ENCODE measurements around the gene RSPH9.
"Not testable (repeated sequence)": the region's sequence is repeated elsewhere in the genome, so short reads cannot be mapped to it uniquely, and the experiment has no call there.

RSPH9 gene

DNA sequence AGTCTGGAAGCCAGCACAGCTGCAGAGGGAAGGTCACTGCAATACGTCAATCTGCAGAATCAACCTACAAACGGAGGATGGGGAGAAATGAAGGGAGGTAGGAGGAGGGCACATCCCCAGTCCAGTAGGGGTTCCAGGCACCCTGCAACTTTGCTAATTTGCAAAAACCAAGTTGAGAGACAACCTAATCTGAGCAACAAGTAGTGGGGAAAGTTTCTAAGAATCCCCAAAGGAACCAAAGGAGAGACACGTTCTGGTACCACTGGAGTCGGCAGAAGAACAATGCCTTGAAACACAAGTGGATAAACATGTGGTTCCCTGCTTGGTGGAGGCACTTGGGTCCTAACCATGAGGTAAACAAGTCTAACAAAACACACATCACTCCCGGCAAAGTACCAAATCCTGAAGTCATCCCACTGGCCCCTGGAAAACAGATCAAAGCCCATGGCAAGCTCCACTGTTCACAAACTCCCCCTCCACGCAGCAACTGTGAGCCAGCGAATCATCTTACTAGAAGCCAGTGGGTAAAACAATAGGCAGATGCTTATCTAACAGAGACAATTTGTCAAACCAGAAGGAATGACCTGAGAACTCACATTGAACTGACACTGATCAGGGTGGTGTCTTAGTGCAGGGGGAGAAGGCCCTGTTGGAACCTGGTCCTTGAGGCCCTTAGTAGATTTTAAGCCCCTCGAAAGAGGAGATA is 38.0 kb downstream of the RSPH9 start:
- DNase-seq (ENCODE audit: low read depth in 4 of 4, low spot score in 1 of 4) = no peak

DNA sequence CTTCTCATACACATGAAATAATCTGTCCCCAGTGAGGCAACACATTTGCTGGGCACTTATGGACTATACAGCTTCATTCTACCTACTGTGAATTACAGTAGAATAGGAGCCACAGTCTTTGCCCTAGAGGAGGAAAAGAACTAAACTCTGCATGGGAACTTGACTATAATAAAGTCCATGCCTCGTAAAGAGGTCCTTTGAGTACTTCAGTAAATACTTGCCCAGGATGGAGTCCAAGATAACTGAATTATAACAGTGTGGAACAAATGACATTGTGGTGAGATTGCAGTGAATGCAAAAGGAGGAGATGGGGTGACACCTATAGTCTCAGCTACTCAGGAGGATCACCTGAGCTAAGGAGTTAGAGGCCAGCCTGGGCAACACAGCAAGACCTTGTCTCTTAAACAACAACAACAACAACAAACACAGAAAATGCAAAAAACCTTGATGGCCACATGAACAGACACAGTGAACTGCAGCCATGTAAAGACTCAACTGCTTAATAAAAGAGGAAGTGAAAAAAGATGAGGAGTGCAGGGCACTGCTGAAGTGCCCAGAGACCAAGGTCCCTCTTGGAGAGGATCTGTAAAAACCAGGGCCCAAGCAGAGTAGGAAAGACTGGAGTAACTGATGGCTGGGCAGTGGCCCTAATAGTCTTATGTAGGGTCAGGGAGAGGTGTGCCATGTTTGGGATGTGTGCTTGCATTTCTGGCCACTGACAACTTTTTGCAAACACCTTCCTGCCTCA is 39.0 kb downstream of the RSPH9 start:
- DNase-seq (ENCODE audit: low read depth in 4 of 4, low spot score in 1 of 4) = no peak

DNA sequence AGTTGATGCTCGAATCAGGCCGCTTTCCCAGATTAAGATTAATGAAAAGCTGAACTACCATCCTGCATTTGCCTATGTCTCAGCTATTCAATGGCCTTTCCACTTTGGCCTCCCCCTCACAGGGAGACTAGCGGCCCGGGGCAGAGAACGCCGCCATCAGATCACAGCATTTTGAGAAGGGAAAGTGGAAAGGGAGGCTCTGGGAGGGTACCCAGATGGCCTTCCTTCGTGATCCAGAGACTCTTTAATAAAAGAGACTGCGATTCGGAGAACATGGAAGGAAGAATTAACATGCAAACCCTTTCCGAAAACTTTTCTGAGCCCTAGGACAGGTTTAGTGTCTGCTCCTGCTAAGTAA is 42.2 kb downstream of the RSPH9 start:
- no peak for DNase-seq (ENCODE audit: low read depth in 4 of 4, low spot score in 1 of 4)

DNA sequence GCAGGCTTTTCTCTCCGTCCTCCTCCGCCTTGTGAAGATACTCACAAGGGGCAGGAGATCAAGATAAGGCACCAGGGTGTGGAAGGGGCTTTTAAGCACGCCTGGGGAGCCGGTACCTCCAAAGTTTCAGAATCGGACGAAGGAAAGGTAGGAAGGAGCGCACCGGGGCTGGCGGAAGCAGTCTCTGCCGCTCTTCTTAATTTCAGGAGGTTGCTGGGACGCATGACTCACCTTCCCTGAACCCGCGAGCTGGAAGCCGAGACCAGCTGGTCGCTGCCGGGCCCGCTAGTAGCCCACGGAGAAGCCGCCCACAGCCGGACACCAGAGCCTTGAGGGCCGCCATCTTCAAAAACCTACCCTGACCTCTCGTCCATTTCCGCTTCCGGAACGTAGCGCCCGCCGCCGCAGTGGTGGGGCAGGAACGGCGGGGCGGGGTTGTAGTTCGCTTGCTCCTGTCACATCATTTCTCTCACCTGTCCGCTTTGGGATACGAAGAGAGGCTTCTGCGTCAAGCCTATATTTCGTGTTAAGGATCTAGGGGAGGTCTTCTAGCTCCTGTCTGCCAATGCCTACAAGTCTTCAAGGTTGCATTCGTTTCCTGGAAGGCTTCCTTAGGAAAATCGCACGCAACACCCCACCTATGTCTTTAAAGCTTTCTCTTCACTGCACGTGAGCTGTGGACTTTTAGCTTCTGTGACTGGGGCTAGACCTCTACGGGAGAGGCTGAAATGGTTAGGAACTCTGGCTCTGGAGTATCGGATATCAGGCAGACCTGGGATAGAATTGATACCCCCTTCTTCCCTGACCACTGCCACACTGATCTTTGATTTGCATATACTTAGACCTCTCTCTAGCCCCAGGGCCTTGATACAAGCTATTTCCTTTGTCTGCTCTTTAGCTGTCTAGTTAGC is 42.9 kb downstream of the RSPH9 start, which contains the start of gene MRPS18A:
MRPS18A (minus strand) TSS at position 355 of the 911 bp plus-strand sequence; CDS start at position 343, 12 bp downstream.
- DNase-seq (ENCODE audit: low read depth in 4 of 4, low spot score in 1 of 4) = peak; percentile 66 to 71 (median 68)

DNA sequence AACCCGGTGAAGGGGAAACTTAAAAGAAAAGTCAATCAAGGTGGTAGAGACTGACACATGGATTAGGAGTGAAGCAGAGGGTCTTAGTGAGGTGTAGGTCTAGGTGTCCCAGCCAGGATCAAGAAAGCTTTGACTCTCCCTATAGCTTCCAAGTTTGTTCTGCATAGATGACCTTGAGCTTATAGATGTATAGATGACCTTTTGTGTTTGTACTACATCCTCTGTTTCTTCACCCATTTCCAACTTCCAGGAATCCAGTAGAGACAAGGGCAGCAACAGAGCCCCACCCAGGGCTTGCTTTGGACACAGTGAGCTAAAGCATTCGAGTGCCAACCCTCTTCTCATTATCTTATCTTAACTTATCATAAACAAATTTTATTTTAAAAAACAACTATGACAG is 44.6 kb downstream of the RSPH9 start:
- no peak for DNase-seq (ENCODE audit: low read depth in 4 of 4, low spot score in 1 of 4)

DNA sequence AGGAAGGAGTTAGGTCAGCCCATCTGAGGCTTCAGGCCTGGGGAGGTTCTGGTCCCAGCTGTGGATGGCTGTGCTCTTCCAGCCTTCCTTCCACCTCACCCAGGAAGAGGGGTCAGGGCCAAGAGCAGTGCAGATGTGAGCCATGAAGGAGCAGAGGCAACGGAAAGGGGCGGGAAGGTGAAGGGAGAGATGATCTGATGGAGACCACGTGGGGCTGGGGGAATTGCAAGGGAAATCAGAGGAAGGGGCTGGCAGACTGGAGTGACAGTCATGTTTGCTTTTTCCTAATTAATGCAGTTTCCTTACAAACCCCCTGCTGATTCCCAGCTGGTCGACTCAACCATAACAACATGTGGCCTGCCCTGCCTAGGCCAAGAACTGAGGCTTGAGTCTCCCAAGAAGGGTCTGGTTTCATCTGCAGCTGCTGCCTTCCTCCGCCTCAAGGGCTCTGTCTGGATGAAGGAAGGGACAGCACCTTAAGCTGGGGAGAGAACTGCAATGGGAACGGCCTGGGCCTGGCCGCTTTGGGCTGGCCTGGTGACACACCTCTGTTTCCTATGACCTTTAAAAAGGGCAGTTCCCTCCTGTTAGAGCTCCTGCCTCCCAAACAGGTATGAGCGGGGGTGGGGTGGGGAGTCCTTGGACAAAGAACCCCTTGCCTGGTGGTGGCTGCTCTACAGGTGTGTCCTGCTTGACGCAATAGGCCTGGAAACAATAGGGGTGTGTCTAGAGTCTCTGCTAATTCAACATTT is 50.6 kb downstream of the RSPH9 start:
- no peak for DNase-seq (ENCODE audit: low read depth in 4 of 4, low spot score in 1 of 4)

DNA sequence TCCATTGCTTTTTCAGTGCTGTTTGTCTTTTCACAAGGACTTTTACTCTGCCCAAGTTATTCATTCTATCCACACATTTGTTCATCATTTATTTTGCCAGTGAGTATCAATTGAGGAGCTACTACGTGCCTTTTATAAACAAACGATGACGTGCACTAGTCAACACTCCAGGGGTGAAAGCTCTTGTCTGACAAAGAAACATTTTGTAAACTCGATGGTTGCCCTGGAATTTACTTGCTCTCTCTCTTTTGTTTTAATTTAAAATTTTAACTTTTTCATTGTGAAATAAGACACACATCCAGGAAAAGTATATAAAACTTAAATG is 51.1 kb downstream of the RSPH9 start:
- no peak for DNase-seq (ENCODE audit: low read depth in 4 of 4, low spot score in 1 of 4)

DNA sequence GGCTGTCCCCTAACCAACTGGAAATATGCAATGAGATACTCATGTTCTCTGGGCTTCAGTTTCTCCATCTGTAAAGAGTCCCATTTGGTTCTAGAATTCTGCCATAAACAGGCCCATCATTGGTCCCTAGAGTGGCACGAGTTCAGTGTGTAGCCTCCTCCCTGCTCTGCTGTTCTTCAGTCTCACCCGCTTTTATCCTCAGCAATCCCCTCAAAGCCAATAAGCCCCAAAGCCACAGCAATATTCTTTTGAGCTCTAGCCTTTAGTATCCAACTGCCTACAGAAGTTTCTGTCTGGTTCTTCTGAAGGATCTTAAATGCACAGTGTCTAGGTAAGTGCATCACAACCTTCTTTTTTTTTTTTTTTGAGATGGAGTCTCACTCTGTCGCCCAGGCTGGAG is 52.6 kb downstream of the RSPH9 start:
- DNase-seq (ENCODE audit: low read depth in 4 of 4, low spot score in 1 of 4) = no peak

DNA sequence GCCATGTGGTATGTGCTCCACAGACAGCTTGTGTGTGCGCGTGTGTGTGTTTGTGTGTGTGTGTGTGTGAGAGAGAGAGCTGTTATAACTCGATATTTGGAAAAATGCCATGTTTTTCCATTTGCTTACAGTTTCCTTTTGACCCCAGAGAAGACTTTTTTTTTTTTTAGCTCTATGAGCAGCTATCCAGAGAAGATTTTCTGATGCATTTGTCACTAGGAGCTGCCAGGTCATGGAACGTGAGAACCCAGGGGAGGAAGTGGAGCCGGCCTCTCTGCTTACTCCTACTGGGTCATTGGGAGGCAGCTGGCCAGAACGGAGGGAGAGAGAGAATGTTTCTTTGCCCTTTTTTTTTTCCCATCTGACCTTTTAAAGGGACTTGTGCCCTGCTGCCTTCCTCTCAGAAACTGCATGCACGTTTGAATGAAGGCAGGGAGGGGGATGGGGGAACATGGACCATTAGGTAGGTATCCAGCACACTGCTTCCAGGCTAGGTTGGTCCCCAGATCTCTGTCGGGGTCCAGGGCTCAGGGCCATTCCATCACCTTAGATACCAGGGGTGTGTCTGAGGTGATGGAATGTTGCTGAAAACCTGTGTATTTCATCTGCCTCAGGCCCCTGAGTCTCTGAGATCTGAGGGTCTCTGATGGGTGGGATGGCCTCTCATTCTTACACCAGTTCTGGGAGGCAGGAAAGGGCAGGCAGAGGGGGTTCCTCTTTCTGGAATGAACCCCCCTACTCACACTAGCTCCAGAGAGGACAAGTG is 53.9 kb downstream of the RSPH9 start:
- DNase-seq (ENCODE audit: low read depth in 4 of 4, low spot score in 1 of 4) = no peak

DNA sequence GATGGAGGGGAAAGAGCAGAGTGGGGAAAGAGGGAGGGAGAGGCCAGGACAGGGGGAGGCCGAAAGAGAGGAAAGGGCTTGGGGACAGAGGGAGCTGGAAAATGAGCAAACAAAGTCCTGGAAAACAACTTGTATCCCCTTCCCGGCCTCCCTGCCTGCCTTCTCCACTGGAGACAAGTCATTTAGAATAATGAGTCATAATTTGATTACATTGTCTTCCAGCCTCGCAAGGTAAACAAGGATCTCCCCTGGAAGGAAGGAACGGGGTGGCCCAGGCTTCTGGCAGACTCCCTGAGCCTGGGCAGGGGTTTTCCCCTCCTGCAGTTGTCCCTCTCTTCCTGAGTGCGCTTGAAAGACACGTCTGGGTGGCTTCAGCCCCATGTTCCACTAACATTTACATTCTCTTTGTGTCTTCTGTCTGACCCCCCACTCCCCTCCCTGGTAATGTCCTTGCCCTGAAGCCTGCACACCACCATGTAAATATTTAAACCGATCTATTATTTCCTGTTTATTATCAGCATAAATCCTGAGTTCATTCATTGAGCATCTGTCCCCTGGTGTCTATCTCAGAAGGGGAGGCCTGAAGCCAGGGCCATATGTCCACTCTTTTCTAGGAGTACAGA is 54.8 kb downstream of the RSPH9 start:
- DNase-seq (ENCODE audit: low read depth in 4 of 4, low spot score in 1 of 4) = no peak

DNA sequence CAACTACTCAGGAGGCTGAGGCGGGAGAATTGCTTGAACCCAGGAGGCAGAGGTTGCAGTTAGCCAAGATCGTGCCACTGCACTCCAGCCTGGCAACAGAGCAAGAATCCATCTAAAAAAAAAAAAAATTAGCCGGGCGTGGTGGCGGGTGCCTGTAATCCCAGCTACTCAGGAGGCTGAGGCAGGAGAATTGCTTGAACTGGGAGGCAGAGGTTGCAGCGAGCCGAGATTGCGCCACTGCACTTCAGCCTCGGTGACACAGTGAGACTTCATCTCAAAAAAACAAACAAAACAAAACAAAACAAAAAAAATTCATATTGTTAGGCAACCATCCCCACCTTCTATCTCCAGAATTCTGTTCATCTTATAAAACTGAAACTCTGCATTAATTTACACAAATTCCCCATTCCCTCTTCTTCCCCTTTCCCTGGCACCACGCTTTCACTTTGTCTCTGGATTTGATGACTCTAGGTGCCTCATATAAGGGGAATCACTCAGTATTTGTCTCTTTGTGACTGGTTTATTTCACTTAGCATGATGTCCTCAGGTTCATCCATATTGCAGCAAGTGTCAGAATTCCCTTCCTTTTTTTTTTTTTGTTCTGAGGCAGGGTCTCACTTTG is 56.2 kb downstream of the RSPH9 start:
- DNase-seq (ENCODE audit: low read depth in 4 of 4, low spot score in 1 of 4) = not testable (repeated sequence)

DNA sequence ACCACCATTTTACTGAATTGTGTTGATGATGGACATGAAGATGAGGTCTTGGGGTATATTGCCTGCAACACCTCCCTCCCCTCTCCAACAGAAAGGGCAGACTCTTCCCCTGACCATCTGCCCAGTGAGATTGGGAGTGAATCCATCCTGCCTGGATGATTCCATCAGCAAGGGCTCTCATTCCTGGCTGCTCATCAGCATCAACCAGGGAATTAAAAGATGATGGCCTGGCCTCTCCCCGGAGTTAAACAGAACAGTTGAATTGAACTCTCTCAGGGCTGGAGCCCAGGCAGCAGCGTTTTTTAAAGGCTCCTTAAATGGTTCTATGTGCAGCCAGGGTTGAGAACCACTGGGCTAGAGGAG is 57.3 kb downstream of the RSPH9 start:
- DNase-seq (ENCODE audit: low read depth in 4 of 4, low spot score in 1 of 4) = no peak

DNA sequence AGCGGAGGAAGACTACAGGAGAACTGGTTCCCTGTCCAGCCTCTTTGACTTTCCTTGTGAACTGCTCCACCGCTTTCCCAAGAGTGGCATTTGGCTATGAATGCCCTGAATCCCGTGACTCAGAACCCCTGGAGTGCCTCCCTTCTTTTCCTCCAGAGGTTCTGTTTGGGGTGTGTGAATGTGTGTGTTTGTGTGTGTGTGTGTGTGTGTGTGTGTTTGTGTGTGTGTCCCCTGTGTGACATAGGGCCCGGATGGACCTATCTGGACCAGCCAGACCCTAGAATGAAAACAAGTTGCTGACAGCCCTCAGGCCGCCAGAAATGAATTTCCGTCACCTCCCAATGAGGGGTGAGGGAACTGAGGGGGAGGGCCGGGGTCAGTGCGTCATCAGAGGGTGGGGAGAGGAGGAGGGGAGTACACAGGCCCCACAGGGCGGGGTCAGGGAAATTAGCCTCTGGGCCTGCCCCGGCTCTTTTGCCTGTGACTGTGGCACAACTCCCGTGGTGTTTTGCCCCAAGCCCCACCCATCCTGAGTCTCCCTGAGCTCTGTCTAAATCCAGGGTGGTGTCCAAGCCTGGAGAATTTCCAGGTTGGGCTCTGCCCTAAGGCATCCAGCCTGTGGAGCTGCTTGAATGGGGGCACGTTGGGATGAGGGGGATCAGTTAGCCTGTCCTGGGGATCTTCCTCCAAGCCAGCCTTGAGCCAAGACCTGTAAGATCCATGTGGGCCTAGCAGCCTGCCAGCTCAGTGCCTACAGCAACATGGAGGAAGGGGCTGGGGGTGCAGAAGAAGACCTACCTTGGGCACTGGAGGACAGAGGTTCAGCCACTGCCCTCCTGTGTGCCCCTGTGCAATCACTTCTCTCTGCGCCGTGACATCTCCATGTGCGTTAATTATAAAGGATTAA is 58.0 kb downstream of the RSPH9 start:
- no peak for DNase-seq (ENCODE audit: low read depth in 4 of 4, low spot score in 1 of 4)

DNA sequence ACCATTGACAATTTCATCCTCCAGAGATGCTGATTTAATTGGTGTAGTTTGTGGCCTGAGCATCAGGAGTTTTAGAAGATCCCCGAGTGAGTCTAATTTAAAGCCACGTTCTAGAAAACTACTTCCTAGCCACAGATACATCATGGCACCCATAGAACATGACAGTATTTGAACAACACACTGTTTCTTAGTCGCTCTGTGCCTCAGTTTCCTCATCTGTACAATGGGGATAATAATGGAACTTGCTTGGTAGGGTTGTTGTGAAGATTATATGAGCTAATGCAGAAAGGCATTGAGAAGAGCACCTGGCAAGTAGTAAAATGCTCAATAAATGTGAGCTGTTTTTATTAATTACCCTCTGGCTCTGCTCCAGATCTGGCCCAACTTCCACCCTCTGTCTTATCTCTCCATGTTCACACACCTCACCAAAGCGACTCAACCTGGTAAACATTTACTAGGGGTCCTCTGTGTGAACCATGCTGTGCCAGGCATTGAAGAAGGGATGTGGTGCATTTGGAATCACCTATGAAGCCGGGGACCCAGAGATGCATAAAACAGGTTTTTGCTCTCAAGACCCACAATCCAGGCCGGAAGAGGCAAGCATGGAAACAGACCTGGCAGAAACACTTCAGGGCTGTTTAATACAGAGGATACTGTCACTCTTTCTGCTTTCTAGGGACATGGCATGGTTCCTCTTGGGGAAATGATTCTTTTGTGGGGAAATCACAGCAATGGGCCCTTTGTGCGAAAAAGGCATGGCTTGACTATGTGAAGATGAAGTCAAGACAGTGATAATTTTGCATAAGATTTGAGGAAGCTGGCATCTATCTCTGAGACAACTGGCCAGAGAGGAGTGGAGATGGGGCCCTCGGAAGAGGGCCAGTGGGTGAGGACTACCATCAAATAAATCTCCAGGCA is 58.9 kb downstream of the RSPH9 start:
- DNase-seq (ENCODE audit: low read depth in 4 of 4, low spot score in 1 of 4) = no peak

DNA sequence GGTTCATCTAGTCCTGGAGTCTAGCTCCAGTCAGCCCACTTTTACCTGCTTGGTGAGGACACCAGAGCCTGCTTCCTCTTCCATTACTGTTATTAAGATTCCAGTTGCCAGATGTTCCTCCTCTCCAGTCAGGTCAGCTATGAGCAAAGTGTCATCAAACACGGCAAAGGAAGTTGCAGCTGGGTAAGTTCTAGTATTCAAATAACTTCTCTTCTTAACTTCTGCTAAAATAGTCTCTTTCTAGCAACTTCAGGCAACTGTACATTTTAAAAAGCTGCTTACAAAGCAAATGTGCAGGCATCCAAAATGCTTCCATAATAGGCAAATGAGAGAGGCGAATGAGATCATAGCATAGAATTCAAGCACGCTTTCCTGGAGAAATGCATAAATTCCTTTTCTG is 61.2 kb downstream of the RSPH9 start:
- no peak for DNase-seq (ENCODE audit: low read depth in 4 of 4, low spot score in 1 of 4)

DNA sequence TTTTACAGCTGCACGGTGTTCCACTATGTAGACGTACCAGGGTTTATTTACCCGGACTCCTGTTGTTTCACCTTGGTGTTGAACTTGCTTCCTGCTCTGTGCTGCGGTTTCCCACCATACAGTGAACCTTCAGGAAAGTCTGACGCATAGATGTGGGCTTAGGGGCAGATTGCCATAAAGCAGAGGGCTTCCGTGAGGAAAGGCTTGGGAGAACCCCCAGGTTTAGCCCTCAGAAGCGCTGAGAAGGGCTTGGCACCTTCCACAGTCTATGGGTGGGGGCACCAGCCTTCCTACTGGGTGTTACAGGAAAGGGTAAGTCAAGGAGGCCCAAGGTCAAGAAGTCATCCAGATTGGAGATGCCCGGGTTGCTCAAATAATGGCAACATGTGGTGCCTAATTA is 62.0 kb downstream of the RSPH9 start:
- no peak for DNase-seq (ENCODE audit: low read depth in 4 of 4, low spot score in 1 of 4)

DNA sequence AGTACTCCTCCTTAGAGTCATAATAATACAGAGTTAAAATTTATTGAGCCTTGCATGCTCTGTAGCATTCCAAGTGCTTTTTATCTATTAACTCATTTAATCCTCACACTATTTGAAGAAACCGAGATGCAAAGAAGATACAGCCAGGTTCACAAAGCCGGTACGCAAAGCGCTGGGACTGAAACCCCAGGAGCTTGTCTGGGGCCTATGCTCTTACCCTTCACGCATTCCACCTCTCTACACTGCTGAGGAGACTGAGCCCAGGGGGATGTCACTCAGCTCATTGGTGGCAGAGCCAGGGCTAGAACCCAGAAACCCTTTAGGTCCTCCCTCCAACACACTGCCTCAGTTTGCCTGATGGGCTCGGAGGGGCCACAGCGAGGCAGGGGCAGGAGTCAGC is 62.4 kb downstream of the RSPH9 start:
- no peak for DNase-seq (ENCODE audit: low read depth in 4 of 4, low spot score in 1 of 4)

DNA sequence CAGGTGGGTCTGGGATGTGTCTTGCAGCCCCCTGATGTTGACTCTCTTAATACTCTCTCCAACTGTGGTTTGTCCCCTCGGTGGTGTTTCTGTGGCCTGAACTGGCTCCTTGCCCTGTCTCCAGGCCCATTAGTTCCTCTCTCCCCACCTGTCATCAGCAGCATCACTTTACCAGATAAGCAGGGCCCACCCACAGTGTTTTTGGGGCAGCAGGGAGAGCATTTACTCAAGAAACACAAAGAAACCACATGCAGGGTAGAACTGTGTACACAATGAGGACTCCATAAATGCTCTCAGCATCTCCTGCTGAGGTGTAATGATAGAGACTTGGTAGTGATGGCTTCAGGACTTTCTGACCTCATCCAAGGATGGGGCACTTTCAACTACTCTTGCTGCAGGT is 62.9 kb downstream of the RSPH9 start:
- no peak for DNase-seq (ENCODE audit: low read depth in 4 of 4, low spot score in 1 of 4)
